Central memory CD8-positive, alpha-beta T cell (primary cell): ENCODE measurements around the gene AKR1C4.
"Not testable (repeated sequence)": the region's sequence is repeated elsewhere in the genome, so short reads cannot be mapped to it uniquely, and the experiment has no call there.

ENCODE experiments used
- ATAC-seq: fragments of 150-1000 bp; cut with Tn5 transposase; replicated peaks from 2 replicates; pipeline ENCODE4 v1.10.0; 2022; ENCODE audit warnings: mild to moderate bottlenecking, moderate FRiP score, moderate number of reproducible peaks; ENCODE audit not compliant: poor library complexity, severe bottlenecking; ENCODE audit errors: extremely low read depth
- DNase-seq, 2 donors: peaks; one replicate each; pipeline ENCODE4 v3.0.0; 2021; ENCODE audit warnings: low spot score in 2 of 2
- H3K27ac Mint-ChIP-seq: one replicate; pipeline ENCODE4 v1.8.0; 2022; ENCODE audit warnings: low read depth, mild to moderate bottlenecking, moderate library complexity, mixed read lengths
- H3K27me3 Mint-ChIP-seq: one replicate; pipeline ENCODE4 v1.8.0; 2022; ENCODE audit warnings: mixed read lengths
- H3K36me3 Mint-ChIP-seq: one replicate; pipeline ENCODE4 v1.8.0; 2022; ENCODE audit warnings: mild to moderate bottlenecking, moderate library complexity, mixed read lengths; ENCODE audit not compliant: insufficient read depth
- H3K4me1 Mint-ChIP-seq: one replicate; pipeline ENCODE4 v1.8.0; 2022; ENCODE audit warnings: mixed read lengths
- H3K4me3 Mint-ChIP-seq: one replicate; pipeline ENCODE4 v1.8.0; 2022; ENCODE audit warnings: mild to moderate bottlenecking, moderate library complexity, mixed read lengths
- H3K9me3 Mint-ChIP-seq: one replicate; pipeline ENCODE4 v1.8.0; 2022; ENCODE audit warnings: mixed read lengths

Gene AKR1C4

DNA sequence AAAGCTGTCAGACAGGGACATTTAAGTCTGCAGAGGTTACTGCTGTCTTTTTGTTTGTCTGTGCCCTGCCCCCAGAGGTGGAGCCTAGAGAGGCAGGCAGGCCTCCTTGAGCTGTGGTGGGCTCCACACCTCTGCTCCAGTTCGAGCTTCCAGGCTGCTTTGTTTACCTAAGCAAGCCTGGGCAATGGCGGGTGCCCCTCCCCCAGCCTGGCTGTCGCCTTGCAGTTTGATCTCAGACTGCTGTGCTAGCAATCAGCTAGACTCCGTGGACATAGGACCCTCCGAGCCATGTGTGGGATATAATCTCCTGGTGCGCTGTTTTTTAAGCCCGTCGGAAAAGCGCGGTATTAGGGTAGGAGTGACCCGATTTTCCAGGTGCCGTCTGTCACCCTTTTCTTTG, 16.1 kb upstream of the AKR1C4 start:
- not testable (repeated sequence) for H3K36me3 Mint-ChIP-seq, DNase-seq, ATAC-seq, H3K4me3 Mint-ChIP-seq, H3K4me1 Mint-ChIP-seq, H3K27ac Mint-ChIP-seq, H3K9me3 Mint-ChIP-seq, H3K27me3 Mint-ChIP-seq

DNA sequence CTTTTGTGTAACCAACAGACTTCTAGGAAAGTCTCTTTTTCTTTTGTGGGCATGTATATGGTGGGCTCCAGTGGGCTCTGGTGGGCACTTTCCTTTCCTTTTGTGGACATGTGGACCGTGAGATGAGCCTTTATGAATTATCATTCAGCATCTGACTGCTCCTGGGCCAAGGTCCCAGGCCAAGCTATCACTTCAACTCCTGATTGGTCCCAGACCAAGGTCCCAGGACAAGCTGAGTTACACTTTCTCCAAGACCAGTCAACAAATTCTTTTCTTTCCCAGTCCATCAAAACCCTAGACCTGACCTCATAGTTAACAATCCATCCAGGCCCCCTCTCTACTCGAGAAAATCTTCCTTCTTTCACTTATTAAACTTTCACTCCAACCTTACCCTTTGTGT, 12.7 kb upstream of the AKR1C4 start:
- H3K27ac Mint-ChIP-seq = no peak overlapping the region
- H3K4me1 Mint-ChIP-seq = no peaks in the 10 kb centered on the region
- H3K4me3 Mint-ChIP-seq = no peak overlapping the region
- H3K27me3 Mint-ChIP-seq = no peaks in the 10 kb centered on the region
- peaks cover 6% of the 10 kb centered on the region for H3K9me3 Mint-ChIP-seq
- DNase-seq (no peak), ATAC-seq (no peak)
- H3K36me3 Mint-ChIP-seq = peaks cover 2% of the 10 kb centered on the region

DNA sequence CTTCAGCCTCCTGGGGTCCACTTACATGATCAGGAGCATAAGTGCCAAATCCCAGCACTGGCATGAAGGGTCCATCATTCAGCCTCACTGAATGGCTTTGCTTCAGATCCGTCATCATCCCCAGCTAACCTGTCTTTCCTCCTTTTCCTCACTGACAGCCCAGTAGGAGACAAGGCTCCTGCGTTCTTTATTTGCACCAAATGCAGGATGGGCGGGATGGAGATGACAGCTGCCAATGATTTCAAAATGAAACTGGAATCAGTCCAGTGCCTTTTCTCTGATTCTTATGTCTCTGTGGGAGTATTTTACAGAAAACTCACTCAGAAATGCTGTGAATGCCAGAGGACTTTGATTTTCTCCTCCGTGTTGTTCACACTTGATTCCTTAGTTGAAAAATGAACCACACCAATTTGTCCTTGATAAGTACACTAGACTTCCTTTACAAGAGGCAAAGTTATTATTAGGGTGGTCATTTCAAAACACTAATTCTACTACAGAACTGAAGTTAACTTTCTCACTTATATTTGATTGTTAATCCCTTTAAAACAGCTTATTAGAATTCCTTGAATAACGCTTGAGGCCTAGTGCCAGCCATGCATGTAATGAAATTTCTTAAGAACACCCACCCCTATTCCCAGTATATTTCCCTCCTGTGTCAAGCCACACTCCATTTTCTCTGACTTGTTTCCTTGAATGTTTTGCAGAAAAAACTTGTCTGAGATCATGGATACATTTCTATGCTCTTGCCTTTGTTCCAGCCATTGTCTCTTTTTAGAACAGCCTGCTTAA, 11.5 kb upstream of the AKR1C4 start, which contains the start of gene AKR1C8:
Gene AKR1C8, minus strand, starts transcription at position 164 of the 789 bp plus-strand sequence. Its CDS starts 46 bp downstream, at position 118.
- Mint-ChIP-seq H3K27ac (no peak within 1 kb of the TSS), H3K4me1 (no peaks in the 10 kb centered on the region), H3K9me3 (no peaks in the 10 kb centered on the region), H3K4me3 (no peak within 1 kb of the TSS), H3K27me3 (no peaks in the 10 kb centered on the region), H3K36me3 (peaks cover 2% of the 10 kb centered on the region)
- ATAC-seq (no peak), DNase-seq (no peak)

DNA sequence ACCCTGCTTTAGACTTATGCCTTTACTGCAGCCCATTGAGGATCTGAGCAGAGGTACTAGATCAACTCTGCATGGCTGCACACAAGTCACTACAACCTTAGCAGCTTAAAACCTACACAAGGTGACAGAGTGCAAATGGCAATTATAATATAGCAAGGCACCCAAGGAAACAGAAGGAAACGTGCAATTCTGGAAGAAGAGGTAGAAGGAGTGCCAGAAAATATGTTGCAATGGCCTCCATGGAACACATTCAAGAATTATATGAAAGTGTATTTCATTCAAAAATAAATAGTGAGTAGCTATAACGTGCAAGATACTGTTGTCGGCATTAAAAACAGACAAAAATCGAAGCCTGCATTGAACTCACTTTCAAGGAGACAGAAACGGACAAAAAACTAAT, 8.8 kb upstream of the AKR1C4 start:
- no peaks in the 10 kb centered on the region for H3K27me3 Mint-ChIP-seq
- no peak overlapping the region for H3K4me3 Mint-ChIP-seq
- H3K9me3 Mint-ChIP-seq = no peaks in the 10 kb centered on the region
- H3K4me1 Mint-ChIP-seq = no peaks in the 10 kb centered on the region
- peaks cover 2% of the 10 kb centered on the region for H3K36me3 Mint-ChIP-seq
- ATAC-seq (no peak), DNase-seq (no peak)
- no peak overlapping the region for H3K27ac Mint-ChIP-seq

DNA sequence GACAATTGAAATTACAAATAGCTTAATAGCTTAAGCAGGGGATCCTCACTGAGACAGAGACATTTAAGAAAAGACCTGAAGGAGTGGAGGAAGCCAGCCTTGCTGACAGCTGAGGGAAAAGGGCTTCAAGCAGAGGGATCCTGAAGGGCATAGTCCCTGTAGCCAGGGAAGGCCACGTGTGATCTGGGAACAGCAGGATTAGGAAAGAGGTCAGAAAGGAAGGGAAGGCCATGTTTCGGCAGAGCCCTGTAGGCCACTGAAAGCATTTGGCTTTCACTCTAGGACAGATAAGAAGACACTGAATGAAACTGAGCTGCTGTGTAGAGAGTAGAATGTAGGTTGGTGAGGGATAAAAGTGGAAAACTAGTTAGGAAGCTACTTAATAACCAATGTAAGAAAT, 8.3 kb upstream of the AKR1C4 start:
- no peak for DNase-seq
- no peaks in the 10 kb centered on the region for H3K27me3 Mint-ChIP-seq
- no peak for ATAC-seq
- no peaks in the 10 kb centered on the region for H3K9me3 Mint-ChIP-seq
- no peak overlapping the region for H3K4me3 Mint-ChIP-seq
- H3K27ac Mint-ChIP-seq = no peak overlapping the region
- H3K36me3 Mint-ChIP-seq = peaks cover 2% of the 10 kb centered on the region
- H3K4me1 Mint-ChIP-seq = no peaks in the 10 kb centered on the region

DNA sequence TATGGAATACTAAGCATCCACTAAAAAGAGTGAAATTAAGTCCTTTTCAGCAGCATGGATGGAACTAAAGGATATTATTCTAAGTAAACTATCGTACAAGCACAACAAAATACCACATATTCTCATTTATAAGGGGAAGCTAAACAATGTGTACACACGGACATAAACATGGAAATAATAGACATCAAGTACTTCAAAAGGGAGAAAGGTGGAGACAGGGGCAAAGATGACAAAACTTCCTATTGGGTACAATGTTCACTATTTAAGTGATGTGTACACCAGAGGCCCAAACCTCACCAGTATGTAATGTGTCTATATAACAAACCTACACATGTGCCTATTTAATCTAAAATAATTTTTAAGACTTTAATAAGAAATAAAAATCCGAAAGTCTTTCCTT, 2.2 kb upstream of the AKR1C4 start:
- ATAC-seq = no peak
- no peak for DNase-seq

DNA sequence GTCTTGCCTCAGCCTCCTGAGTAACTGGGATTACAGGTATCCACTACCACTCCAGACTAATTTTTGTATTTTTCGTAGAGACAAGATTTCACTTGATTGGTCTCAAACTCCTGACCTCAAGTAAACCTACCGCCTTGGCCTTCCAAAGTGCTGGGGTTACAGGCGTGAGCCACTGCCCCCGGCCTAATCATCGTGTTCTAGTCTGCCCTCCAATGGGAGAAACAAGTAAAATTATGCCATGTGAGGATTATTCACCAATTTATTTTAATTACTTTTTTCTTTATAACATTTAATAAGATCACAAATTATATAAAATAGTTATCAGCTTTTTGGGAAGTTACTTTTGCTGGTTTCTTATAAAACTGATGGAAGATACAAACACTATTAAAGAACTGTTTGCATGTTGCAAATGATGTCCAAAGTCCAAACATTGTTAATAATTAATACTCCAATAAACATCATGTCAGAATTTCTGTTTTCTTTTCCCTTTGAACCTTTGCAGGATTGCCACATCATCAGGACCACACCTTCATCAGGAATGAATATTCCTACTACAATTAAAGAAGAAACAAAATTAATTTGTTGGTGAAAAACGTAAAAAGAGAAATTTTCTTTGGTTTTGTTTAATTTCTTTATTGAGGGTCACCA, 786 bp upstream of the AKR1C4 start:
- ATAC-seq (no peak), DNase-seq (no peak)
- H3K9me3 Mint-ChIP-seq = no peaks in the 10 kb centered on the region
- H3K36me3 Mint-ChIP-seq = no peaks in the 10 kb centered on the region
- H3K4me1 Mint-ChIP-seq = no peaks in the 10 kb centered on the region
- no peak overlapping the region for H3K4me3 Mint-ChIP-seq
- no peak overlapping the region for H3K27ac Mint-ChIP-seq
- no peaks in the 10 kb centered on the region for H3K27me3 Mint-ChIP-seq

More for the DNA sequence above, 2.2 kb upstream of the AKR1C4 start:
- Mint-ChIP-seq H3K27ac (no peak overlapping the region), H3K4me1 (no peaks in the 10 kb centered on the region), H3K36me3 (no peaks in the 10 kb centered on the region), H3K9me3 (no peaks in the 10 kb centered on the region), H3K4me3 (no peak overlapping the region), H3K27me3 (no peaks in the 10 kb centered on the region)

DNA sequence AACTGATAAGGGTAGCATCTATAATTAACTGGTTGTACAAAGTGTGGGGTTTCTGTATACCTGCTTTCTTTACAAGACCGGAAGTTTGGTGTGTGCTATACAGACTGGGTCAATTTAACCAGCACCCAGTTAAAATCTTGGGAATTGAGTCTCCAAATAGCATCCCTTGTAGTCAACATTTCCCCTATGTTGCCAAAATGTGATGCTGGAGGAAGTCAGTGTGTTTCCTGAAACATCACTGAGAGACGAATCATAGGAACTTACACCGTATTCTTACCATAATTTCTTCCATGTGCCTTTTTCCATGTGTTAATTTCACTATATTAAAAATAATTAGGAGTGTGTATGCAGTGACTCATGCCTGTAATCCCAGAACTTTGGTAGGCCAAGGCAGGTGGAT, 1.7 kb downstream of the AKR1C4 start:
- Mint-ChIP-seq H3K4me3 (no peak overlapping the region), H3K36me3 (no peaks in the 10 kb centered on the region), H3K27me3 (no peaks in the 10 kb centered on the region), H3K9me3 (no peaks in the 10 kb centered on the region), H3K27ac (no peak overlapping the region), H3K4me1 (no peaks in the 10 kb centered on the region)
- ATAC-seq (no peak), DNase-seq (no peak)

DNA sequence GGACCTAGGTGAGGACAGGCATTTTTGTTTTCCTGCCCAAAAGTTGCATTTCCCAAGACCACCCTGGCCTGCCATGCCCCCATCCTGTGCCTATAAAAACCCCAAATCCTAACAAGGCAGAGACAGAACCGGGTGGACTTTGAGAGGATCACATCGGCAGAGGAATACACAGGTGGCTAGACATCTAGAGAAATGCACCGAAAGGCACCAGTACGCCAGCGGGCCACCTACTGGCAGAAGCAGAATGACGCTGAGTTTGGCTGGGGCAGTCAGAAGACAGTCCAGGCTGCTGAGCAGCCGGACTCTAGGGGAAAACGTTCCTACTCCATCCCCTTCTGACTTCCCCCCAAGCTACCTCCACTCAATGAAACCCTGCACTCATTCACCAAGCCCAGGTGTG, 2.8 kb downstream of the AKR1C4 start:
- Mint-ChIP-seq H3K9me3 (no peaks in the 10 kb centered on the region), H3K36me3 (no peaks in the 10 kb centered on the region), H3K4me1 (no peaks in the 10 kb centered on the region), H3K4me3 (no peak overlapping the region), H3K27ac (no peak overlapping the region), H3K27me3 (no peaks in the 10 kb centered on the region)
- ATAC-seq (no peak), DNase-seq (no peak)

DNA sequence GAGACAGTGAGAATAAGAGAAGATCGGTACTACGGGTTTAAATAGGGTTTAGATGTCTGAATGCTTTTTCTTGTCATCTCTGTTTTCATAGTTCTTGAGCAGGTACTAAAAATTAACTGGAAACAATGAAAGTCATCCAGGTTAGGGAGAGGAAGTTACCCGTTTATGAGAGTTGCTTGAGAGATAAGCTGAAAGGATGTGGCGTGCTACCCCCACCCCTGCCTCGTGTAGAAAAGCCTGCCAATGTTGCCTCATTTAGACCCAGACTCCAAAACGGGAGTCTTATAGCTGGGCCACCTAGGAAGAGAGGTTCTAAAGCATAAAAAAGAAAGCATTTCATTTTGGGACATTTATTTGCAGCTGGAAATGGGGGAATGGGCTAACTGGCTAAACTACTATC, 10.2 kb downstream of the AKR1C4 start:
- Mint-ChIP-seq H3K4me3 (no peak overlapping the region), H3K4me1 (no peaks in the 10 kb centered on the region), H3K9me3 (peaks cover 4% of the 10 kb centered on the region), H3K36me3 (no peaks in the 10 kb centered on the region), H3K27ac (no peak overlapping the region), H3K27me3 (peaks cover 18% of the 10 kb centered on the region)
- ATAC-seq = no peak
- no peak for DNase-seq

DNA sequence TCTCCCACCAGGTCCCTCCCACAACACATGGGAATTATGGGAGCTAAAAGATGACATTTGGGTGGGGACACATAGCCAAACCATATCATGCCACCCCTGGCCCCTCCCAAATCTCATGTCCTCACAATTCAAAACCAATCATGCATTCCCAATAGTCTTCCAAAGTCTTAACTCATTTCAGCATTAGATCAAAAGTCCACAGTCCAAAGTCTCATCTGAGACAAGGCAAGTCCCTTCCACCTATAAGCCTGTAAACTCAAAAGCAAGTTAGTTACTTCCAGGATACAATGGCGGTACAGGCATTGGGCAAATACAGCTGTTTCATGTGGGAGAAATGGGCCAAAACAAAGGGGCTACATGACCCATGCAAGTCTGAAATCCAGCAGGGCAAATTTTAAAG, 13.1 kb downstream of the AKR1C4 start:
- H3K9me3 Mint-ChIP-seq, DNase-seq, H3K27ac Mint-ChIP-seq, H3K4me3 Mint-ChIP-seq, H3K36me3 Mint-ChIP-seq, H3K4me1 Mint-ChIP-seq, ATAC-seq: not testable (repeated sequence)
- peaks cover 18% of the 10 kb centered on the region for H3K27me3 Mint-ChIP-seq

DNA sequence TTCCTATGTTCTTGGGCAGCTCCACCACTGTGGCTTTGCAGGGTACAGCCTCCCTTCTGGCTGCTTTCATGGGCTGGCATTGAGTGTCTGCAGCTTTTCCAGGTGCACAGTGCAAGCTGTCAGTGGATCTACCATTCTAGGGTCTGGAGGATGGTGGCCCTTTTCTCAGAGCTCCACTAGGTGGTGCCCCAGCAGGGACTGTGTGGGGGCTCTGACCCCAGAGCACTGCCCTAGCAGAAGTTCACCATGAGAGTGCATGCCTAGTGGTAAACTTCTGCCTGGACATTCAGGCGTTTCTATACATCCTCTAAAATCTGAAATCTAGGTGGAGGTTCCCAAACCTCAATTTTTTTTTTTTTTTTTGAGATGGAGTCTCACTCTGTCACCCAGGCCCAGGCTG, 13.6 kb downstream of the AKR1C4 start:
- H3K27ac Mint-ChIP-seq, H3K36me3 Mint-ChIP-seq, DNase-seq, ATAC-seq, H3K4me1 Mint-ChIP-seq, H3K4me3 Mint-ChIP-seq, H3K9me3 Mint-ChIP-seq: not testable (repeated sequence)
- peaks cover 17% of the 10 kb centered on the region for H3K27me3 Mint-ChIP-seq
